LNCAP (cell line): ENCODE results near the gene SBF2.

Experiments used
- CTCF ChIP-seq: fragments of 450-650 bp; IDR thresholded peaks from 2 replicates; pipeline ENCODE4 v1.5.1; 2017; ENCODE audit warnings: mild to moderate bottlenecking

The SBF2 gene

GRCh38 chr11:10301656-10302358, 7.8 kb upstream of the SBF2 start:
- no peak for TF ChIP-seq CTCF

GRCh38 chr11:10298342-10298741, 4.3 kb upstream of the SBF2 start:
- no peak for TF ChIP-seq CTCF

GRCh38 chr11:10295064-10295901, 1.3 kb upstream of the SBF2 start:
- no peak for TF ChIP-seq CTCF

- no peak for TF ChIP-seq CTCF
Measured at GRCh38 chr11:10294290-10294953, 403 bp upstream of the SBF2 start.

- TF ChIP-seq CTCF = no peak
Measured at GRCh38 chr11:10291801-10292638, 2.0 kb downstream of the SBF2 start.

- no peak for TF ChIP-seq CTCF
Measured at GRCh38 chr11:10289765-10290380, 4.1 kb downstream of the SBF2 start.
